MCF 10A (cell line): Measurements from ENCODE around the gene MYCBP. TPM values are rescaled to one million over a fixed set of nuclear protein-coding genes. Genes with fewer than 3 reads are reported as not detected.

Experiments used
- BruUV-seq: library from RNA; stranded (reverse); fragments of 400-500 nt; replicated peaks from 2 replicates; lab custom pipeline; 2021; lab: Mats Ljungman, UMichigan
- CTCF ChIA-PET: fragments of 300-600 bp; sonication (Branson Sonifier 250); formaldehyde crosslinking; extraction: SDS; loops from one replicate; lab custom pipeline; 2021; ENCODE audit warnings: antibody characterized with exemption, inconsistent platforms; lab: Yijun Ruan, JAX
- POLR2A ChIA-PET: fragments of 300-600, 350-650 bp; sonication (Branson Sonifier 250); formaldehyde crosslinking; extraction: SDS; loops from one replicate; lab custom pipeline; 2020; ENCODE audit warnings: antibody characterized with exemption, inconsistent platforms; lab: Yijun Ruan, JAX
- DNase-seq: peaks from one replicate; pipeline ENCODE4 v3.0.0-alpha.2; 2018; ENCODE audit not compliant: unreplicated experiment
- H3K27ac Mint-ChIP-seq: one replicate; pipeline ENCODE4 v1.8.0; 2022; ENCODE audit warnings: mild to moderate bottlenecking, low read depth, mixed read lengths; ENCODE audit not compliant: unreplicated experiment
- H3K27me3 Mint-ChIP-seq: one replicate; pipeline ENCODE4 v1.8.0; 2022; ENCODE audit warnings: mixed read lengths; ENCODE audit not compliant: insufficient read depth, unreplicated experiment
- H3K36me3 Mint-ChIP-seq: one replicate; pipeline ENCODE4 v1.8.0; 2022; ENCODE audit warnings: mild to moderate bottlenecking, moderate library complexity, mixed read lengths; ENCODE audit not compliant: insufficient read depth, unreplicated experiment
- H3K4me1 Mint-ChIP-seq: one replicate; pipeline ENCODE4 v1.8.0; 2022; ENCODE audit warnings: mixed read lengths; ENCODE audit not compliant: insufficient read depth, unreplicated experiment
- H3K4me3 Mint-ChIP-seq: one replicate; pipeline ENCODE4 v1.8.0; 2022; ENCODE audit warnings: mild to moderate bottlenecking, moderate library complexity, mixed read lengths; ENCODE audit not compliant: unreplicated experiment
- H3K9me3 Mint-ChIP-seq: one replicate; pipeline ENCODE4 v1.8.0; 2022; ENCODE audit warnings: mixed read lengths; ENCODE audit not compliant: unreplicated experiment
- CTCF ChIP-seq: fragments of 200-600 bp; IDR thresholded peaks from one replicate; pipeline ENCODE4 v1.8.0; 2022; ENCODE audit warnings: antibody characterized with exemption, mild to moderate bottlenecking; ENCODE audit not compliant: unreplicated experiment
- intact Hi-C: fragments of 100-400 bp; cut with micrococcal nuclease; formaldehyde crosslinking; loops from 2 replicates; pipeline ENCODE4 v1.14.1; 2022
- total RNA-seq: library from RNA; stranded (reverse); gene quantifications from 2 replicates; pipeline ENCODE4 v1.2.3, GENCODE V29; 2022

The MYCBP gene
- total RNA-seq, 1 experiment from 2014 or later: 18.9 TPM

GRCh38 chr1:38908821-38909220, 35.7 kb upstream of the MYCBP start:
- no peak for TF ChIP-seq CTCF
- H3K27me3 Mint-ChIP-seq: no peaks in the 10 kb centered on the region
- no peaks in the 10 kb centered on the region for H3K9me3 Mint-ChIP-seq
- intact Hi-C loops: no loop called here
- ChIA-PET CTCF (no interaction called here), POLR2A (no interaction called here)
- DNase-seq: no peak
- H3K27ac Mint-ChIP-seq: peak overlapping the region; percentile 9
- BruUV-seq: no TSS peak
- no peaks in the 10 kb centered on the region for H3K36me3 Mint-ChIP-seq
- H3K4me3 Mint-ChIP-seq: no peak overlapping the region
- no peaks in the 10 kb centered on the region for H3K4me1 Mint-ChIP-seq

GRCh38 chr1:38905985-38906384, 32.8 kb upstream of the MYCBP start:
- TF ChIP-seq CTCF: no peak
- H3K4me1 Mint-ChIP-seq: no peaks in the 10 kb centered on the region
- no peaks in the 10 kb centered on the region for H3K27me3 Mint-ChIP-seq
- no peak overlapping the region for H3K27ac Mint-ChIP-seq
- H3K36me3 Mint-ChIP-seq: no peaks in the 10 kb centered on the region
- intact Hi-C loops: no loop called here
- no TSS peak for BruUV-seq
- POLR2A ChIA-PET: no interaction called here
- no peak for DNase-seq
- CTCF ChIA-PET: interaction anchor here (0.6 kb wide), 1 partner anchor 1415 kb away, joined by 3 read pairs; no protein-coding TSS in a partner anchor
- H3K4me3 Mint-ChIP-seq: no peak overlapping the region
- no peaks in the 10 kb centered on the region for H3K9me3 Mint-ChIP-seq

GRCh38 chr1:38899560-38899959, 26.4 kb upstream of the MYCBP start:
- Mint-ChIP-seq H3K9me3 (no peaks in the 10 kb centered on the region), H3K27me3 (no peaks in the 10 kb centered on the region), H3K4me3 (no peak overlapping the region), H3K4me1 (no peaks in the 10 kb centered on the region), H3K27ac (no peak overlapping the region), H3K36me3 (no peaks in the 10 kb centered on the region)
- no peak for TF ChIP-seq CTCF
- ChIA-PET POLR2A (no interaction called here), CTCF (interaction anchor here (0.8 kb wide), 1 partner anchor 132 kb away, joined by 3 read pairs; no protein-coding TSS in a partner anchor)
- intact Hi-C loops: no loop called here
- no peak for DNase-seq
- BruUV-seq: no TSS peak

GRCh38 chr1:38898653-38899230, 25.6 kb upstream of the MYCBP start:
- CTCF ChIA-PET: interaction anchor here (0.8 kb wide), 1 partner anchor 133 kb away, joined by 3 read pairs; no protein-coding TSS in a partner anchor
- intact Hi-C loops: no loop called here
- Mint-ChIP-seq H3K4me3 (no peak overlapping the region), H3K4me1 (no peaks in the 10 kb centered on the region), H3K36me3 (no peaks in the 10 kb centered on the region), H3K27me3 (no peaks in the 10 kb centered on the region), H3K9me3 (no peaks in the 10 kb centered on the region), H3K27ac (no peak overlapping the region)
- BruUV-seq: no TSS peak
- POLR2A ChIA-PET: interaction anchor here (0.6 kb wide), 1 partner anchor 26 kb away, joined by 4 read pairs; no protein-coding TSS in a partner anchor
- DNase-seq: no peak
- TF ChIP-seq CTCF: no peak
